ENCODE measurements around the gene FAF2. TPM values are rescaled to one million over a fixed set of nuclear protein-coding genes. Genes with fewer than 3 reads are reported as not detected.
"Not testable (repeated sequence)": the region's sequence is repeated elsewhere in the genome, so short reads cannot be mapped to it uniquely, and the experiment has no call there.

Gene FAF2, protein sequence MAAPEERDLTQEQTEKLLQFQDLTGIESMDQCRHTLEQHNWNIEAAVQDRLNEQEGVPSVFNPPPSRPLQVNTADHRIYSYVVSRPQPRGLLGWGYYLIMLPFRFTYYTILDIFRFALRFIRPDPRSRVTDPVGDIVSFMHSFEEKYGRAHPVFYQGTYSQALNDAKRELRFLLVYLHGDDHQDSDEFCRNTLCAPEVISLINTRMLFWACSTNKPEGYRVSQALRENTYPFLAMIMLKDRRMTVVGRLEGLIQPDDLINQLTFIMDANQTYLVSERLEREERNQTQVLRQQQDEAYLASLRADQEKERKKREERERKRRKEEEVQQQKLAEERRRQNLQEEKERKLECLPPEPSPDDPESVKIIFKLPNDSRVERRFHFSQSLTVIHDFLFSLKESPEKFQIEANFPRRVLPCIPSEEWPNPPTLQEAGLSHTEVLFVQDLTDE
- 24.9 and 29.4 TPM in 2 replicates for total RNA-seq (2014; rRNA removed; shearing (Covaris generic))

DNA sequence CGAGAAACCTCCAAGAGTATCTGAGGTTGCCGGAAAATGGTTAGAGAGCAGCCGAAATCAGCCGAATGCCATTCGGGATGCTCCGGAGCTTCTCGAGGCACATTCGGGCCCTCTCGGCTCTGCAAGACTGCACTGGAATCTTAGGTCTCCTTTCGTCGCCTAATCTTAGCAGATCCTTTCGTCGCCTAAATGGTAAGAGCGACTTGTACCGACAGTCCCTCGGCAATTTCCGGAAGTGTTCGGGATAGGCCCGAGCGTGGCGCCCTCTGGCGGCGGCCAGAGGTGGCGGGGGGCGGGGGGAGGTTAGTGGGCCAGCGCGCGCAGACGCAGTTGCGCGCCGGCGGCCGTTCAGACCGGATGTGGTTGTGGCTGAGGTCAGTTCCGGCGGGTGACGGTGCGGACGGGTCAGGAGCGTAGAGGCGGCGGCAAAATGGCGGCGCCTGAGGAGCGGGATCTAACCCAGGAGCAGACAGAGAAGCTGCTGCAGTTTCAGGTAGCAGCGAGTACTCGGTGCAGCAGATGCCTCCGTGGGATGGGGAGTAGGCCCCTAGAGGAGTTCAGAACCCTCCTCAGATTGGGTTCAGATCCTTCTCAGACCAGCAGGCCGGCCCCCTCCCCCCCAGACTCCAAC is at the start of gene FAF2:
FAF2 (plus strand) TSS at position 408 of the 631 bp plus-strand sequence; CDS start at position 431, 23 bp downstream.
- DNase-seq (ENCODE audit: low spot score): peak; percentile 99
- in situ Hi-C loops (cut with HindIII; ENCODE audit: low sequenced_read_pairs): no loop called here

DNA sequence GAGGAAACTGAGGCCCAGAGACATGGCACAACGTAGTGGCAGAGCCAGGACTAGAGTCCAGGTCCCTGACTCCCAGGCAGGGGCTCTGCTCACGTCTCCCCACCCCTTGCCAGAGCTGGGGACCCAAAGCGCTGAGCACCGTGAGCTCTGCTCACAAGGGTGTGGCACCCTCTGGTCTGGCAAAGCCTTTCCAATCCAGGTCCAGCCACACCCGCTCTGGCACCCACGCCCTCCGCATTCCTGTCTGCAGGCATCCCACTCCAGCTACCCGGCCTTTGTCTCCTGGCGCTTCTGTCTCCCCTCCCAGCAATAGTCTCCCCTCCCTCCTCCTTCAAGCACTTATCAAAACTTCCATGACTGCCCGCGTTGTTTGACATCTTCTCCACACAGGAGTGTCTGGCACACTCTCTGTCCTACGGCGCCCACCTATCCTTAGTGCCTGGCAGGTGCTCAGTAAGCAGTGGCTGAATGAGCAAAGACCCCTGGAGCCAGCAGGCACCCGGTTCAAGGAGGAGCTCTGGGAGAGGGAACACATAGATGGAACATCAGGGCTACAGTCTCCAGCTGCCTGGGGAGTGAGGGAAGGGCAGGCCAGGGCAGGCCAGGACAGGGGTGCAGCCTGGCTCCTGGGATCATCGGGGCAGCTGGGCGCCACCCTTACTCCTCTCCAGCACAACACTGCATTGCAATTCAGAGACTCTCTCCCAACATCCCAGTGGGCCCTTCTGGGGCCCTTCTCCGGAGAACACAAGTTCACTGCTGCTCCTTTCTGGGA is 47.6 kb upstream of the FAF2 start:
- no peak for DNase-seq (ENCODE audit: low spot score)
- in situ Hi-C loops (cut with HindIII; ENCODE audit: low sequenced_read_pairs): no loop called here

DNA sequence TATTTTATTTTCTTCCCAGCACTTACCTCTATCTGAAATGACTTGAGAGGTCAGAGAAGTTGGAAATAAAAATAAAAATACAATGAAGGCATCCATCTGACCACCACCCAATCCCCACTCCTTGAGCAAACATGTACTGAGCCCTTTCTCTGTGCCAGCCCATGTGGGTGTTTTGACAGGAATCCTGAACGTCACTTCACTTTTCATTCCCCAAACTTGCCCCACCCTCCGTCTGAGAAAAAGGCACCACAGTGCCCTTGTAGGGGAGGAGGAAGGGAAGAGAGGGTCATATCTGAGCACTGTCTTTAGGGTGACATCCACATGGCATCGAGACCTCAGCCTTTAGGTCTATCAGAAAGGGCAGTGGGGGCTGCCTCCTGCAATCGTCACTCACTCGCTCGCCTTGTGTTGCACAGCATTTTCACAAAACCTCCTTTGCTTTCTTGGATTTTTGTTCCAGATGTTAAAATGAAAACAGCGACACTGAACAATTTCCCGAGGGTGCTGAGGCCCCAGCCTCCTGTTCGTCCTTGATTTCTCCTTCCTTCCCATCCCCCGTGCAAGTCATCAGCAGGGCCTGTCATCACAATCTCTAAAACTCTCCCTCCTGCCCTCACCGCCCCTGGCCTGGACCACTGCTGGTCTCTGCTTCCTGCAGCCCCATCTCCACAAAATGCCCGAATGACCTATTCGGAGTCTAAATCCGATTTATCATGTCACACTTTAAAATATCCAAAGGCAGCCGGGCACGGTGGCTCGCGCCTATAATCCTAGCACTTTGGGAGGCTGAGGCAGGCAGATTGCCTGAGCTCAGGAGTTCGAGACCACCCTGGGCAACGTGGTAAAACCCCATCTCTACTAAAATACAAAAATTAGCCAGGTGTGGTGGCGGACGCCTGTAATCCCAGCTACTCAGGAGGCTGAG is 46.6 kb upstream of the FAF2 start:
- DNase-seq (ENCODE audit: low spot score): no peak
- in situ Hi-C loops (cut with HindIII; ENCODE audit: low sequenced_read_pairs): no loop called here

DNA sequence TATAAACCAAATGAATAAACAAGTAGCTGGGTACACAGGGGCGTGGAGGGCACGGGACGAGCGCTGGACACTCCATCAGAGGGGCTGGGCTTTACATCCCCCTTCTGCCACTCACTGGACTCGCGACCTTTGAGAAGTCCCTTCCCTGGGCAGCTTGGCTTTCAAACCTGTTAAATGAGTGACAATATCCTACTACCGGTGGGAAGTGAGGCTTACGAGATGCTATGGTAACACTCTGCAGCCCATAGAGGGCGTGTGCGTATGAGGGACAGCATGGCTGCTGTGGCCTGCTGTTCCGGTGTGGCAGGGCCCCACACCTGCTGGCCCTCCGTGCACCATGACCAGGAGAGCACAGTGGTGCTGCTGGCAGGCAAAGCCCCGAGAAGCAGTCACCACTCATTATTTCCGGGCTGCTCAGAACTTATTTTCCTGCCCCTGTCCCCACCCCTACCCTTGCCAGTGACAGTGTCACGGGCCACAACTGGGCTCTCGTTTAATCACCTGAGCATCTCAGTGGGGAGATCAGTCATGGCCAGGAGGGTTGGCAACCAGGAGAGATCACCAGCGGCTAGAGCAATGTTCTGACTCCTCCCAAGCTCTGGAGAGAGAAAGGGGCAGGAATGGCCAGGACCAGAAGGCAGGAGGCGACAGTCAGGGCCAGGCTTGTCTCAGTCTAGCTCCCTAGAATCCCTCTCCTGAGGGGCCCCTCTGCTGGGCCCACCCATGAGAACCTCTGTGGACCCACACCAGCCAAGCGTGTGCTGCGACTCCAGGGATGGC is 42.3 kb upstream of the FAF2 start:
- in situ Hi-C loops (cut with HindIII; ENCODE audit: low sequenced_read_pairs): no loop called here
- no peak for DNase-seq (ENCODE audit: low spot score)

DNA sequence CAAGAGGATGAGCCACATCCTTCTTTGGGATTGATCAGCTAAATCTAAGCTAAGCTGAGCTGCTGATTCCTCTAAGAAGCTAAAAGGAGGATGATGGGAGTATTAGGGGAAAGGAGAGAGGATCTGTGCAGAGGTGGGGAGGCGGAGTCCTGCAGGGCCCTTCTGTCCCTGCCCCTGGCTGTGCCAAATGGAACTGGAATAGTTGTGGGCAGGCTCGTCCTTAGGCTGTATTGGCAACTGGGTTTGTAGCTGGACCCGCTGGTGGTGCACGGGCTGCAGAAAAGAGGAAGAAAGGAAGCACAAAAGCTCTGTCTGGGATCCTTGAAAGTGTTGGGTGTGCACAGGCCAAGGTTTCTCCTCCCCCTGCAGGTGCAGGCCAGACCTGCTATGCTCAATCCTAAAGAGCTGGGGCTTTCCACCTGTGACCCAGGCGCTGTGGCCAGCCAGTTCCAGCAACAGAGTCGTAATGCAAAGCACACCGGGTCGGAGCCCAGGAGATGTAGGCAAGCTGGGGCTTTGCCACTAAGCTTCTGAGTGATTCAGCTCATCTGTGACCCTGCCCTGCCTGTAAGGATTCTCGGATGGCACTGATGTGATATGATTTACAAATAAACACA is 41.6 kb upstream of the FAF2 start:
- in situ Hi-C loops (cut with HindIII; ENCODE audit: low sequenced_read_pairs): no loop called here
- DNase-seq (ENCODE audit: low spot score): peak; percentile 30

DNA sequence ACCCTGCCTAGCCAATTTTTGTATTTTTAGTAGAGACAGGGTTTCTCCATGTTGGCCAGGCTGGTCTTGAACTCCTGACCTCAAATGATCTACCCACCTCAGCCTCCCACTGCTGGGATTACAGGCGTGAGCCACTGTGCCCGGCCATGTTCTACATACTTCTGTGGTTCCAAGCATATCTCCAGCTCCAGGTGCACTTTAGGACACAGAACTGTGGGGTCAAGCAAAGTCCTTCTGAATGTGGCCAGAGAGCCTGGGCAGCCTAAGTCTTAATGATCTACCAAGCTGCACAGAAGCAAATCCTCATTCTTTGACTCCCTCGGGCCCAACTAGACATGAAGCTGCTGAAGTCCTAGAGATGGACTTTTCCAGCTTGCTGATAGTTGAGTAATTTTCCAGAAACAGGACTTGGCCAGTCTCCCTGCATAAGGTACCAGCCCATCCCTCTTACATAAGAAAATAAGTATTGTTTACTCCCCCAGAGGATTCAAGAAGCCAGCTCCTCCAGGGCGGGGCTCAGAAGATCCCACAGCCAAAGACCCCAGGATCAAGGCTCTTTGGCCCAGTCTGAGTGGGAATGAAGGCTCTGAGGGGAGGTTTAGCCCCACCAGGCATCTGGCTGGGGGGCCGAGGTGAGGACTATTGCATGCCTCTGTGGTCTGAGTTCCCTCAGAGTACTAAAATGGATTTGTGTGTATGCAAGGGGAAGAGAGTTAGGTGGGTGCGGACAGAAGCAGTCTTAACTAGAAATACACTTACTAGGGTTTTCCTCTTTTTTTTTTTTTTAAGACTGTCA is 40.5 kb upstream of the FAF2 start:
- DNase-seq (ENCODE audit: low spot score): no peak
- in situ Hi-C loops (cut with HindIII; ENCODE audit: low sequenced_read_pairs): no loop called here

DNA sequence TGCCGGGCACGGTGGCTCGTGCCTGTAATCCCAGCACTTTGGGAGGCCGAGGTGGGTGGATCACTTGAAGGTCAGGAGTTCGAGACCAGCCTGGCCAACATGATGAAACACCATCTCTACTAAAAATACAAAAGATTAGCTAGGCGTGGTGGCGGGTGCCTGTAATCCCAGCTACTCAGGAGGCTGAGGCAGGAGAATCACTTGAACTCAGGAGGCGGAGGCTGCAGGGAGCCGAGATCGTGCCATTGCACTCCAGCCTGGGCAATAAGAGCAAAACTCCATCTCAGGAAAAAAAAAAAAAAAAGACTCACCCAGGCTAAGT is 40.0 kb upstream of the FAF2 start:
- in situ Hi-C loops (cut with HindIII; ENCODE audit: low sequenced_read_pairs); DNase-seq (ENCODE audit: low spot score): not testable (repeated sequence)

DNA sequence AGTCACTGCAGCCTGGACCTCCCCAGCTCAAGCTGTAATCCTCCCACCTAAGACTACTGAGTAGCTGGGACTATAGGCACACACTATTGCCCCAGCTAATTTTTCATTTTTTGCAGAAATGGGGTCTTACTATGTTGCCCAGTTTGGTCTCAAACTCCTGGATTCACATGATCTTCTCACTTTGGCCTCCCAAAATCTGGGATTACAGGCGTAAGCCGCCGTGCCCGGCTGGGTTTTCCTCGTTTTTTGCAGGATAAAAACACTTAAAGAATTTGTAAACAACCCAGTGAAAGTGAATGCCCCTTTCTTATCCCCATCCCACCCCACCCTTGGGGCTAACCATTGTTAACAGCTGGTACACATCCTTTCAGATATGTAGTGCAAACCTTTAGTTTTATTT is 39.6 kb upstream of the FAF2 start:
- DNase-seq (ENCODE audit: low spot score): no peak
- in situ Hi-C loops (cut with HindIII; ENCODE audit: low sequenced_read_pairs): no loop called here

DNA sequence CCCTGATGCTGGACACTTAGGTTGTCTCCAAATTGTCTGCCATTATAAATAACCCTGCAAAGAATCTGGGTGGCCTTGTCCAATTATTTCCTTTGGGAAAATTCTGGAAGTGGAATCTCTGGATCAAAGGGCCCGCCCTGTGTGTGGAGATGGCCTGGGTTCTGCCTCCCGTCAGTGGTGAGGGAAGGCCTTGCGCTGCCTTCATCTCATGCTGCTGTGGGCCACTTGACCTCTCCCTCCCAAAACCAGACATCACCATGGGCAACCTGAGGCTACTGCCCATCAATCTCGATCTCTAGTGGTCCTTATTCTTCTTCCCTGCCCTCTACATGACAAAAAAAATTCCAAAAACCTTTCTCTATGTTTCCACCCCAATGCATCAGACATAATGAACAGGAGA is 38.4 kb upstream of the FAF2 start:
- DNase-seq (ENCODE audit: low spot score): no peak
- in situ Hi-C loops (cut with HindIII; ENCODE audit: low sequenced_read_pairs): no loop called here

DNA sequence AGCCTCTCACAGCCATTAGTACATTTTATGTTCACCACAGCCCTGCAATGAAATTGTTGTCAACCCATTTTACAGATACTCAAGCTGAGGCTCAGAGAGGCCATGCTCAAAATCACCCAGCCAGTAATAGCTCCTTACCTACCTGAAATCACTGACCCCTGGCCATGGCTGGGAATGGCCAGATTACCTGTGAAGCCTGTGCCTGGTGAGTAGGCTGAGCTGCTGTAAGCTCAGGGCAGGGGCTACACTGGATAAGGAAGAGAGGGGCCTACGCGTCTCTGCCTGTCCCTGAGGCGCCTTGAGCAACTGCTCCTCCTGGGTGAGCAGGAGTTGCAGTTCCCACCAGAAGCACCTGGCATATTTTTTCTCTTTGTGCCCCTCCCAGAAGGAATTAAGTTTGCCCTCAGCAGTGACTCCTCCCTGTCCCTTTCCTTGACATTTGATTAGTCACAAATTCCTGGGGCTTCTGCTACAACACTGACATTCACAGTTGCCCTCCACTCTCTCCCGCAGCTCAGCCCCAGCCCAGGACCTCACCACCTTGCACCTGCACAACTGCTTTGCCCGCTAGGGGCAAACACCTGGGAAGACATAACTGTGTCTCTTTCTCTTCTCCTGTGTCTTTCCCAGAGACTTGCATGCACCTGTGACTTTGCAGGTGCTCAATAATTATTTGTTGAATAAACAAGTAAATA is 37.6 kb upstream of the FAF2 start:
- no peak for DNase-seq (ENCODE audit: low spot score)
- in situ Hi-C loops (cut with HindIII; ENCODE audit: low sequenced_read_pairs): no loop called here

DNA sequence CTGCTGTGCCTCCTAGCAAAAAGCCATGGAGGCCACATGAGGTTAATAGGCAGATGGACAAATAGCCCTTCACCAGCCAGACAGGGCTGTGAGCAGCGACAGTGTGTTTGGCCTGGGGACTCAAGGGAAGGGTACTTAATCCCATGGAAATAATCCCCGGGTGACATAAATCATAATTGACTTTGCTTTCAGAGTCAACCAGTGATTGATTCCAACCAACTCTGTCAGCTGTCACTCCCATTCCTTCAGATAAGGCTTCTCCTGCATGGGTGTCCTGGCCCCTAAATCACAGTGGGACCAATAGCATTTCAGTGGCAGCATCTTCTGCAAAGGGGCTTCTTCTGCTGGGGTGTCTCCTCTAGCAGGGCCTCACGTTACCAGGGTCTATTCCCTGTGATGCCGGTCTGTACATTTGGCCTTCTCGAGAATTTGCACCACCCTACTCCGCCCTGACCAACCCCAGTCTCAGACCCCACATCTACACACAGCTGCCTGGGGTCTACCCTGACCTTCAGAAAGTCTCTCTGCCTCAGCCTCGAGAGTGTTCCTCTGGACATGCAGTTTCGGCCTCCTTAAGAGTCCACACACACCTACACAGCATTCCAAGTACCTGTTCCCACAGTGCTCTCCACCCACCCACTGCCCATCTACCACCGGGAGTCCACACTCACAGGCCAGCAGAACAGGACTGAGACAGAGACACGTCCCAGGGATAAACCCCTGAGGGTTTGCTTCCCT is 35.5 kb upstream of the FAF2 start:
- in situ Hi-C loops (cut with HindIII; ENCODE audit: low sequenced_read_pairs): no loop called here
- DNase-seq (ENCODE audit: low spot score): no peak

DNA sequence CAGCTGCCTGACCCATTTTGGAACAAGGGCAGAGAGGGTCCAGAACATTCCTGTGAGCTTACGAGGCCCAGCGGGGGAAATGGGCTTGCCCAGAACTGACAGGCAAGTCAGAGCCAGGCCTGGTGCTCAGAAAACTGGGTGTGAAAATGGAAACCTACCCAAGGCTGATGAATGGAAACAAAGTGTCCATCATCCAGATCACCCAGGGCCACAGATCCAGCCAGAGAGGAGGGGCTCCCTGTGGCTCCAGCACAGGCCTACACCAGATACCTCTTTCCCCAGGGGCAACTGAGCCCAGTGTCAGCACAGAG is 35.0 kb upstream of the FAF2 start:
- peak; percentile 31 for DNase-seq (ENCODE audit: low spot score)
- in situ Hi-C loops (cut with HindIII; ENCODE audit: low sequenced_read_pairs): no loop called here

DNA sequence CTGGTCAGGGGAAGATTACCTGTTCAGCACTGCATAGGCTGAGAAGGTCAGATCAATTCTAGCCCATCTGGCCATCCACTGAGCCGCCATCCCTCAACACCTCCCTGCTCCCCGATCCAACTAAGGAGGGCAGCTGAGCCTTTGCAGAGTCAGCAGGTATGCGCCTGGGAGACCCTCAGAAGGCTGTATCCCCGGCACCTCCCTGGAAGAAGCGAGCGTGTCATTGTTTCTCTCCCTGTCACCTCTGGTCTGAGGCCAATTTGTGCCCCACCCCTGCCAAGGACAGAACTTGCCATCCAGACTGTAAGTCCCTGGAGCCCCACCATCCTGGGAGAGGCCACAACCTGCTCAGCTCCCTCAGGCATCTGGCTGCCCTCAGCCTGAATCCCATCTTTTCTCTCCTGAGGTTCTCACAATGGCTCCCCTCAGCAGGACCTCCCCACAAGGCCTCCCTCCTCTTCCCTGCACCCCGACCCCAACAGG is 34.4 kb upstream of the FAF2 start:
- in situ Hi-C loops (cut with HindIII; ENCODE audit: low sequenced_read_pairs): no loop called here
- DNase-seq (ENCODE audit: low spot score): no peak

DNA sequence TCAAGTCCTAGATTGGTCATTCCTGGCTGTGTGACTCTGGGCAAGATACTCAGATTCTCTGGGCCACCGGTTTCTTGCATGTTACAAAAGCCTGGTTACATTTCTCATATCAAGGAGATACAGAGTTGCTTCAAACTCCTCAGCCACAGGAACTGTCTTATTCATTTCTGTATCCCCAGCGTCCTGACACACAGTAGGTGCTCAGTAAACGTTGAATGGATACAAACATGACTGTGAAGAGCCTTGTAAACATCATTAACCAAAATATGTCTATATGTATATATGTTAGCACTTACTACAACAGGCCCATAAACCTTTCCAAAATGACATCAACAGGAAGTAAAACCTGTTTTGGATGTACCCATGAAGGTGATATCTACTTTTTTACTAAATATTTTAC is 33.5 kb upstream of the FAF2 start:
- in situ Hi-C loops (cut with HindIII; ENCODE audit: low sequenced_read_pairs): no loop called here
- DNase-seq (ENCODE audit: low spot score): no peak

DNA sequence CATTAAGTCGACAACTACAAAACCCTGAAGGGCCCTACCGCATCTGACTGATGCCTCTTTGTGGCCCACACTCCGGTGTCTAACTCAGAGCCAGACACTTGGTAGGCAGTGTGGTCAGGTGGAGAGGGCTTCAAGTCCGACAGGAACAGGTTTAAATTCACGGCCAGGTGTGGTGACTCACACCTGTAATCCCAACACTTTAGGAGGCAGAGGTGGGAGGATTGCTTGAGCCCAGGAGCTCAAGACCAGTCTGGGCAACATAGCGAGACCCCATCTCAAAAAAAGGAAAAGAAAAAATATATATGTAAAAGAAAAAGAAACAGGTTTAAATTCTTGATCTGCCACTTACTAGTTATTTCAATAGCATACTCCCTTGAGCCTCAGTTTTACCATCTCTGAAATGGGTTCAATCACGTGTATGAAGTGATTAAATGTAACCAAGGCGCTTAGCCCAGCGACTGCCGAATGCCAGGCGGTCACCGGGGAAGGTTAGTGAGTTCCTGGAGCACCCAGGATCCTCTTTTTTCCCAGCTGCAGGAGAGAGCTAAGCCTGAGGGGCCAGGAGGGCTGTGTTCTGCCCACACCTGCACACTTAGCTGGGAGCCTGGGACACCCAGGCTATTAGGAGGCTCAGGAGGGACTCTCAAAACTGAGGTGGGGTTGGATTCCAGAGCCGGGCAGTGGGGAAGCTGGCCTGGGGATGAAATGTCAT is 32.8 kb upstream of the FAF2 start:
- in situ Hi-C loops (cut with HindIII; ENCODE audit: low sequenced_read_pairs): no loop called here
- DNase-seq (ENCODE audit: low spot score): peak; percentile 28
